Measurements from ENCODE around the gene CAMKK2.

The CAMKK2 gene

GRCh38 chr12:121189131-121189530, 107.4 kb downstream of the CAMKK2 start:
- no peak for DNase-seq

DNA sequence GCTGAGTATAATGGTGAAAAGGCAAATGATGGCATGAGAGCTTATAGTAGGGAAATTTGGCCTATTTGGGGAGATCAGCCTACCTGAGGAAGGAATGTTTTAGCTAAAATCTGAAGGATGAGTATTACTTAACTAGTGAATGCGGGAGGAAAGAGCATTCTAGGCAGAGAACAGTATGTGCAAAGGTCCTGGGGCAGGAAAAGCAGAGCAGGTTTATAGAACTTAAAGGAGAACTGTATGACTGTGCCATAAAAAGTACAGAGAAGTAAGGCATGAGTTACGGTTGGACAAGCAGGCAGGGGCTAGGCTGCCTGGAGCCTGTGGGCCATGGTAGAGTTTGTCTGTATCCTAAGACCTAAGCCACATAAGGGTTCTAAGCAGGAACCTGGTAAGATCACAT, 108.3 kb downstream of the CAMKK2 start:
- no peak for DNase-seq

Measured in NK-92 treated with Interleukin-12 subunit alpha and Interleukin-12 subunit beta, amount 100 ng/mL, for 24 hours (cell line).